BLaER1 (cell line): ENCODE results near the gene KCTD16.

Source experiments
- H3K27ac ChIP-seq: shearing (Covaris generic); formaldehyde crosslinking; 2 replicates; pipeline ENCODE4 v1.8.1; 2022
- H3K27me3 ChIP-seq: shearing (Covaris generic); formaldehyde crosslinking; 2 replicates; pipeline ENCODE4 v1.8.1; 2022
- H3K36me3 ChIP-seq: shearing (Covaris generic); formaldehyde crosslinking; 2 replicates; pipeline ENCODE4 v1.8.1; 2022
- H3K4me1 ChIP-seq: shearing (Covaris generic); formaldehyde crosslinking; 2 replicates; pipeline ENCODE4 v1.8.1; 2022
- H3K4me2 ChIP-seq: shearing (Covaris generic); formaldehyde crosslinking; 2 replicates; pipeline ENCODE4 v1.8.1; 2022
- H3K4me3 ChIP-seq: shearing (Covaris generic); formaldehyde crosslinking; 2 replicates; pipeline ENCODE4 v1.8.1; 2022
- H3K9ac ChIP-seq: shearing (Covaris generic); formaldehyde crosslinking; 2 replicates; pipeline ENCODE4 v1.8.1; 2022
- H3K9me3 ChIP-seq: shearing (Covaris generic); formaldehyde crosslinking; 2 replicates; pipeline ENCODE4 v1.8.1; 2022
- H4K20me1 ChIP-seq: shearing (Covaris generic); formaldehyde crosslinking; 2 replicates; pipeline ENCODE4 v1.8.1; 2022
- Cebpa-rat ChIP-seq: shearing (Covaris generic); IDR thresholded peaks from 2 replicates; pipeline ENCODE4 v1.8.1; 2022

KCTD16 gene

GRCh38 chr5:144323181-144323580 is 152.5 kb downstream of the KCTD16 start:
- TF ChIP-seq Cebpa-rat: no peak
- Histone ChIP-seq H3K9me3 (no peaks in the 10 kb centered on the region), H3K4me1 (no peaks in the 10 kb centered on the region), H4K20me1 (no peaks in the 10 kb centered on the region), H3K27me3 (no peaks in the 10 kb centered on the region), H3K4me2 (no peak overlapping the region), H3K36me3 (no peaks in the 10 kb centered on the region), H3K4me3 (no peak overlapping the region), H3K9ac (no peak overlapping the region), H3K27ac (no peak overlapping the region)

DNA sequence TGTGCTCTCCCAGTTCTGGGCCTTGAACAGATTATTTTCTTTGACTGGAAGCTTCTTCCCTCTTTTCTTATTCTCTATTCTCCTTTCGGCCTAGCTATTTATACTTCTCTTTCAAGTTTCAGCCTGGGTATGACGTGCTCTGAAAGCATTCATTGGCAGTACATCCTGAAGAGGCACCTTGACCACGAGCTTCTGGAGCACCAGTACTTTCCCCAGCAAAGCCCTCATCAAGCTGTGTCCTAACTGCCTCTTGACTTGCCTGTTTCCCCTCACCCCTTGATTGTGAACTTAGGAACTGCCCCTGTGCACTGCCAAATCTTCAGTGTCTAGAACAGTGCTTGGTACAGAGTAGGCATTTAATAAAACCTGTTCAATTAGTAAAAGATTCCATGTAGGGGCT is 154.9 kb downstream of the KCTD16 start:
- Histone ChIP-seq H3K9ac (no peak overlapping the region), H3K4me3 (no peak overlapping the region), H4K20me1 (no peaks in the 10 kb centered on the region), H3K36me3 (no peaks in the 10 kb centered on the region), H3K4me2 (no peak overlapping the region), H3K9me3 (no peaks in the 10 kb centered on the region), H3K27ac (no peak overlapping the region), H3K4me1 (no peaks in the 10 kb centered on the region), H3K27me3 (no peaks in the 10 kb centered on the region)
- no peak for TF ChIP-seq Cebpa-rat

- H3K9ac ChIP-seq: no peak overlapping the region
- H3K36me3 ChIP-seq: no peaks in the 10 kb centered on the region
- no peaks in the 10 kb centered on the region for H3K4me1 ChIP-seq
- H3K9me3 ChIP-seq: no peaks in the 10 kb centered on the region
- no peak overlapping the region for H3K4me2 ChIP-seq
- no peak for TF ChIP-seq Cebpa-rat
- no peaks in the 10 kb centered on the region for H3K27me3 ChIP-seq
- H3K27ac ChIP-seq: no peak overlapping the region
- H4K20me1 ChIP-seq: no peaks in the 10 kb centered on the region
- H3K4me3 ChIP-seq: no peak overlapping the region
These were observed 157.8 kb downstream of the KCTD16 start for GRCh38 chr5:144328494-144328893.

DNA sequence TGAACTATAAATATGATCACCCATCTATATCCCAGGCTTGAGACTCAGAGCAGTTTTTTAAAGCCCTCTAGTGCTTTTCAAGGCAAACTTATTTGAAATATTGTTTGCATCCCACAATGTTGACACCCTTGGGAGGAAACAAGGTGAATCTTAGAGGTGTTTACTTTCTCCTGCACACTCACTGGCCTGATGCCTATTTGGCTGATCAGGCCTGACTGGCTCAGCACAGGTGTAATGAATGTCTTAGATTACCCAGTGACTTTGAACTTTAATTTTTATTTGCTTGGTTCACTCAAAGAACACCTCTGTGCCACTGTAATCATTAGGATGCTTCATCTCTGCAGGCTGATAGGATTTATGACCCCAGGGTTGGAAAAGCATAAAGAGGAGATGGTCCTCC is 158.3 kb downstream of the KCTD16 start:
- Histone ChIP-seq H3K9ac (no peak overlapping the region), H3K27ac (no peak overlapping the region), H3K9me3 (no peaks in the 10 kb centered on the region), H3K36me3 (no peaks in the 10 kb centered on the region), H3K4me3 (no peak overlapping the region), H3K4me1 (no peaks in the 10 kb centered on the region), H4K20me1 (no peaks in the 10 kb centered on the region), H3K27me3 (no peaks in the 10 kb centered on the region), H3K4me2 (no peak overlapping the region)
- TF ChIP-seq Cebpa-rat: no peak

DNA sequence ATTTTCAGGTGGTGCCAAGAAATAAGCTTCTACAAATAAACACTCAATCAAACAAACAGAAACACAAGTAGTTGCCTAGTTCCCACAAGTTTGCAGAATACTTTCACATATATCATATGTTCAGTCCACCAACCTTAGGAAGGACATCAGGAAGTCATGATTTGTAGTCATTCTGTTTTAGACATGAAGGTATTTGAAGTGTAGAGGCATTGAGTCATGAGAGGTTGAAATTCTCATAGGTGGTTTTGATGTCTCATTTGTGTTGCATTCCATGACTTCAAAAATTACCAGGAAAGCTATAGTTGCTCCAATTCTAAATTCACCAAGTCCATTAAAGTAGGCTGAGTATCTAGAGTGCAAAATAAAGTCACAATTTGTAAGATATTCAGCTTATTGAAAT is 159.0 kb downstream of the KCTD16 start:
- Histone ChIP-seq H4K20me1 (no peaks in the 10 kb centered on the region), H3K27ac (no peak overlapping the region), H3K9ac (no peak overlapping the region), H3K4me3 (no peak overlapping the region), H3K27me3 (no peaks in the 10 kb centered on the region), H3K9me3 (no peaks in the 10 kb centered on the region), H3K4me1 (no peaks in the 10 kb centered on the region), H3K36me3 (no peaks in the 10 kb centered on the region), H3K4me2 (no peak overlapping the region)
- TF ChIP-seq Cebpa-rat: no peak

DNA sequence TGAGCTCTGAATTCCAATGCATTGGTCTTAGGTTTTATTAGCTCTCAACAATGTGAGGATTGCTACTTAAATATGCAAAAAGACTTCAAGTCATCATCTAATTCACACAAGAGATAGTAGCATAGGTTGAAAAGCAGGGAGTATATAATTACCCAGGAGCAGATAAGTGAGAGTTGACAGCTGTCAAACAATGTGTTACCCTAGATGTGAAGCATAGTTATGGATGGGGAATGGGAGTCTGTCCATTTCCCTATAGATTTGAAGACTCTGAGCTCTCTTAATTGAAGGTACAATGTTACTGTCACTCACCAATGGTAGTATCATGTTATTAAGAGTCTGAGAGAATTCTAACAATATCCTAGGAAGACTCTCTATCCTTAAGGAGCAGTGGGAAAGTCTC is 160.7 kb downstream of the KCTD16 start:
- Histone ChIP-seq H3K9me3 (no peaks in the 10 kb centered on the region), H3K36me3 (no peaks in the 10 kb centered on the region), H3K9ac (no peak overlapping the region), H3K4me2 (no peak overlapping the region), H3K27me3 (no peaks in the 10 kb centered on the region), H4K20me1 (no peaks in the 10 kb centered on the region), H3K4me1 (no peaks in the 10 kb centered on the region), H3K4me3 (no peak overlapping the region), H3K27ac (no peak overlapping the region)
- no peak for TF ChIP-seq Cebpa-rat

DNA sequence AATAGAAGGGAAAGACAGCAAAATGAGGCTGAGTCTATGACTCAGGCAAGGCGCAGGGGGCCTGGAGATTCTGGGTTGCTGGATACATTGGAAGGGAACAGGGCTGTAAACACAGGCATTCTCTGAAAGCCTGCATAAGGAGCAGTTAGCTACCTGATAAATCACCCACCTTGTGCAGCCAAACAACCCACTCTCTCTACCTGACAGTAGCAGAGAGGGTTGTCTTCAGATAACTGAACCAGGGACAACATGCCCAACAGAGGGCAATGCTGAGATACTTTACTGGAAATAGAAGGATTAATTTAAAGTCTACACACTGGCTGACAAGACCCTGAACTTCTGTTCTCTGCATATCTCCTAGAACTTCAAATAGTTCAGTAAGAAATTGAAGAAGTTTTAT is 161.6 kb downstream of the KCTD16 start:
- Histone ChIP-seq H3K27me3 (no peaks in the 10 kb centered on the region), H4K20me1 (no peaks in the 10 kb centered on the region), H3K36me3 (no peaks in the 10 kb centered on the region), H3K9ac (no peak overlapping the region), H3K4me2 (no peak overlapping the region), H3K4me3 (no peak overlapping the region), H3K9me3 (no peaks in the 10 kb centered on the region), H3K27ac (no peak overlapping the region), H3K4me1 (no peaks in the 10 kb centered on the region)
- no peak for TF ChIP-seq Cebpa-rat

DNA sequence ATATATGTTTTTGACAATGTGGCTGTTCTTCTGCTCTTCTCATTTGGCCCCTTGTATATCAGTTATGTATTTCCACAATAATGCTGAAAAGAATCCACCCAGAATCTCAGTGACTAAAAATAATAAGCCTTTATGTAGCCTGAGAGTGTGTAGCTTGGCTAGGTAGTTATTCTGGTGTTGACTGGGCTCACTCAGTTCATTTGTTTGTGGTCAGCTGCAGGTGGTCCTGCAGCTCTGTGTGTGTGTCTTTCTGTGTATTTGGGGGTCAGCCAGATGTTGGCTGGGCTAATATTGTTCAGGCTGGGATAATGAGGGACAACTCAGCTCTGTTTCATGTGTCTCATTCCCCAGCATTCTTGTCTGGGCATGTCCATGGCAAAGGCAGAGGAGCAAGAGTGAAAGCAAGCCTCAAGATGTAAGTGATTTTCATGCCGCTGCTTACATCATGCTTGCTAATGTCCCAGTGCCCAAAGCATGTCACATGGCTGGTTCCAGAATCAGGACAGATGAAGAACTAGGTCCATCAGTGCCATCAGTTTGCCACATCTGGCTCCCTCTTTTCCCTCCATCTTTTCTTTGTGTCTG is 162.8 kb downstream of the KCTD16 start:
- no peaks in the 10 kb centered on the region for H3K27me3 ChIP-seq
- no peak for TF ChIP-seq Cebpa-rat
- no peak overlapping the region for H3K27ac ChIP-seq
- H3K36me3 ChIP-seq: no peaks in the 10 kb centered on the region
- H4K20me1 ChIP-seq: no peaks in the 10 kb centered on the region
- no peaks in the 10 kb centered on the region for H3K9me3 ChIP-seq
- H3K4me2 ChIP-seq: no peak overlapping the region
- H3K9ac ChIP-seq: no peak overlapping the region
- H3K4me1 ChIP-seq: no peaks in the 10 kb centered on the region
- H3K4me3 ChIP-seq: no peak overlapping the region

GRCh38 chr5:144335561-144335960 is 164.9 kb downstream of the KCTD16 start:
- H3K27ac ChIP-seq: no peak overlapping the region

GRCh38 chr5:144336191-144336961 is 165.7 kb downstream of the KCTD16 start:
- H4K20me1 ChIP-seq: no peaks in the 10 kb centered on the region
- no peaks in the 10 kb centered on the region for H3K9me3 ChIP-seq
- H3K4me3 ChIP-seq: no peak overlapping the region
- no peaks in the 10 kb centered on the region for H3K27me3 ChIP-seq
- no peak overlapping the region for H3K4me2 ChIP-seq
- TF ChIP-seq Cebpa-rat: no peak
- no peak overlapping the region for H3K9ac ChIP-seq
- no peak overlapping the region for H3K27ac ChIP-seq
- no peaks in the 10 kb centered on the region for H3K36me3 ChIP-seq
- H3K4me1 ChIP-seq: no peaks in the 10 kb centered on the region

More at GRCh38 chr5:144335561-144335960, 164.9 kb downstream of the KCTD16 start:
- H3K4me3 ChIP-seq: no peak overlapping the region
- no peaks in the 10 kb centered on the region for H4K20me1 ChIP-seq
- H3K4me1 ChIP-seq: no peaks in the 10 kb centered on the region
- no peak for TF ChIP-seq Cebpa-rat
- H3K4me2 ChIP-seq: no peak overlapping the region
- H3K36me3 ChIP-seq: no peaks in the 10 kb centered on the region
- H3K9me3 ChIP-seq: no peaks in the 10 kb centered on the region
- H3K9ac ChIP-seq: no peak overlapping the region
- no peaks in the 10 kb centered on the region for H3K27me3 ChIP-seq
